ENCODE measurements around the gene KHK.

DNA sequence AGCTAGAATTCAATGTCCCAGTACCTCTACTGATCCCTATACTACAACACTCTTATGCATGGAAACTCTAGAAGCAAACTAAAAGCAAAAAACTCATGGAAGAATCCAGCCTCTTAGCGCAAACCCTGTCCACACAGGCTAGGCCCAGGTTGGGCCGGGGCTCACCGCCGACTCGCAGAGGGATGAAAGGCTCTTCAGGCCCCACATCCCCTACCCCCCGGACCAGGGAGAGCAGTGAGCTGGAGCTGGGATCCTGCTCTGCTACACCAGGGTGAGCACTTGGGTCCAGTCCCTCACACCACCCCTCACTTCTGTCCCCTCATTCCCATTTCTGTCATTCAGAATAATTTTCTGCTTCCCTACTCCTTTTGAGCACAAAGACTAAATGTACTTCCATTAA lies 17.1 kb upstream of the KHK start:
- TF ChIP-seq CTCF (IDR thresholded peaks at IDR 0.05) = no peak
- TF ChIP-seq POLR2A (IDR thresholded peaks at IDR 0.05) = no peak
- no peak for TF ChIP-seq POLR2AphosphoS5 (IDR thresholded peaks at IDR 0.05)

Data from prostate gland (tissue), 2 donors.